Measurements from ENCODE around the gene CTNNA1. TPM values are rescaled to one million over a fixed set of nuclear protein-coding genes. Genes with fewer than 3 reads are reported as not detected.
A peak's percentile ranks its signal among the peaks of the same experiment; 100 is the strongest.

CTNNA1 gene
- total and polyA plus RNA-seq, 2 of the 8 experiments (the other 6 are each of a cell fraction or from before 2014, with no cell fraction given) = 115 to 349 TPM

DNA sequence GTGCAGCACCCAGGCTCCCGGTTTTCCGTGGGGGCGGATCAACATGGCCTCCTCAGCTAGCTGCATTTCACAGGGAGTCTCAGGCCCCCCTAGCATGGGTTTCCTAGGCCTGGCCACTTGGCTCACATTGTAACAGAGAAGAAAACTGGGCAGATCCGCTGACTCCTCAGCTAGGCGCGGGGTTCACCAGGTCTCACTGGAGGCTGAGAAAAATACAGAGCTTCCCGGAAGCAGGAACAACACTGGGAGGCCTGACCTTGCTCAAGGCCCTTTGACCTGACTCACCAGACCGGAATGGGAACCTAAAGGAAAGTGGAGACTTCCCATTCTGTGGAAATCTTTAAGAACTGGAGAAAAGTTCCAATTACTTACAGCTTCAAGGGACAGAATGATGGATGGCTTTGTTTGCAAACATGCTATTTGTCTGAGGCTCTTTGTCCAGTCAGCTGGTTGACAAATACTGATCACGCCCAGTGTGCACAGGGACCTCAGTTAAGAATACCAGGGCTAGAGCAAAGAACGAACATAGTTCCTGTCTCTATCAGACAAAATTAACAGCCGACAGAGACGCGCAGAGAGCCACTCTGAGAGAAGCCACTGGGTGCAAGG lies 210.6 kb downstream of the CTNNA1 start:
- CTCF ChIA-PET (ENCODE audit: partially characterized antibody) = interaction anchor here (0.6 to 4.8 kb wide), 12 partner anchors 9 to 829 kb away, joined by 3 to 39 read pairs (median 4); no protein-coding TSS in a partner anchor
- no peaks in the 10 kb centered on the region for H3K23me2 ChIP-seq (ENCODE audit: low read depth, low read length)
- H3K36me3 ChIP-seq (ENCODE audit: control insufficient read depth in 2 of 4, insufficient read depth in 4 of 4, low read length in 3 of 4) = no peaks in the 10 kb centered on the region
- no peaks in the 10 kb centered on the region for H4K20me1 ChIP-seq (replicated peaks in 1 of 2; ENCODE audit: control insufficient read depth in 1 of 2, insufficient read depth in 2 of 2, low read length in 2 of 2)
- H4K5ac ChIP-seq (ENCODE audit: insufficient read length, low read depth, low read length) = no peak overlapping the region
- 87% methylated on average over 13 of the region's 13 CpGs; no CpG with 5 or more reads in 1 of the 2 experiments for WGBS, 2 experiments (ENCODE audit: extremely low coverage in 1 of 2, insufficient coverage in 1 of 2, insufficient read length in 1 of 2, insufficient replicate concordance in 2 of 2, low coverage in 1 of 2, low lambda C conversion rate in 2 of 2, missing lambda C conversion rate in 1 of 2)
- H3K27me3 ChIP-seq (replicated peaks in 1 of 4; ENCODE audit: control insufficient read depth in 3 of 4, extremely low read depth in 1 of 4, insufficient read depth in 3 of 4, low read length in 3 of 4) = no peaks in the 10 kb centered on the region; a peak in 1 of 7 replicates
- H3K56ac ChIP-seq (replicated peaks; ENCODE audit: insufficient read length, low read depth, low read length) = no peak overlapping the region
- H3K18ac ChIP-seq (ENCODE audit: extremely low read depth, low read length) = no peak overlapping the region
- DNase-seq (ENCODE audit: low read depth in 1 of 2, low spot score in 2 of 2) (no peak), FAIRE-seq (no peak)
- no peak overlapping the region for H2BK20ac ChIP-seq (ENCODE audit: low read length)
- POLR2A ChIA-PET (ENCODE audit: partially characterized antibody) = interaction anchor here (0.8 to 1.6 kb wide), 5 partner anchors 8 to 394 kb away, joined by 3 to 5 read pairs (median 3); no protein-coding TSS in a partner anchor
- no peaks in the 10 kb centered on the region for H3K79me2 ChIP-seq (ENCODE audit: control insufficient read depth in 1 of 2, insufficient read depth in 2 of 2, low read length in 2 of 2)
- no peak overlapping the region for H3K23ac ChIP-seq (ENCODE audit: insufficient read length)
- peaks cover 0 to 15% (median 10%) of the 10 kb centered on the region in 4 experiments for H3K4me1 ChIP-seq (replicated peaks in 1 of 4; ENCODE audit: control insufficient read depth in 3 of 4, insufficient read depth in 4 of 4, low read length in 3 of 4)
- H3K4me3 ChIP-seq (ENCODE audit: extremely low read depth in 1 of 4, insufficient read depth in 2 of 4, low read depth in 3 of 4, low read length in 4 of 4) = no peak overlapping the region
- H4K8ac ChIP-seq (ENCODE audit: extremely low read depth, insufficient read depth, low read length) = peak overlapping the region; percentile 53
- H3K9ac ChIP-seq (replicated peaks in 1 of 4; ENCODE audit: extremely low read depth in 1 of 4, low read depth in 3 of 4, low read length in 3 of 4) = no peak overlapping the region
- no peak overlapping the region for H2BK120ac ChIP-seq (replicated peaks; ENCODE audit: low read depth, low read length)
- H2BK12ac ChIP-seq (ENCODE audit: low read depth, low read length) = no peak overlapping the region
- H2AFZ ChIP-seq (ENCODE audit: low read length) = no peak overlapping the region
- H3K4me2 ChIP-seq (ENCODE audit: insufficient read depth in 1 of 2, low read depth in 2 of 2, low read length in 2 of 2) = no peak overlapping the region
- no peak overlapping the region for H3K14ac ChIP-seq (ENCODE audit: insufficient read length)
- H3K9me3 ChIP-seq (ENCODE audit: insufficient read depth in 2 of 2, low read depth in 1 of 2, low read length in 1 of 2) = no peaks in the 10 kb centered on the region
- no peak overlapping the region for H2BK15ac ChIP-seq (ENCODE audit: low read length)
- no peak overlapping the region for H3K4ac ChIP-seq (replicated peaks; ENCODE audit: insufficient read length, low read depth, low read length)
- H3K79me1 ChIP-seq (ENCODE audit: low read depth, low read length) = no peaks in the 10 kb centered on the region
- no peak overlapping the region for H4K91ac ChIP-seq (replicated peaks; ENCODE audit: insufficient read length, low read length)
- no peak overlapping the region for H2AK5ac ChIP-seq (ENCODE audit: low read depth, low read length)
- no peak overlapping the region for H2BK5ac ChIP-seq (ENCODE audit: low read depth, low read length)
- H3K27ac ChIP-seq (ENCODE audit: low read depth, low read length) = no peak overlapping the region
- TF ChIP-seq SP2 (IDR thresholded peaks at IDR 0.05; ENCODE audit: low read length) = no peak
- TF ChIP-seq KDM1A (IDR thresholded peaks at IDR 0.05; ENCODE audit: borderline replicate concordance, low read length) = no peak
- TF ChIP-seq PHF8 (conservative IDR thresholded peaks at IDR 0.05; ENCODE audit: low read depth, low read length) = no peak
- TF ChIP-seq, protein P1, sequence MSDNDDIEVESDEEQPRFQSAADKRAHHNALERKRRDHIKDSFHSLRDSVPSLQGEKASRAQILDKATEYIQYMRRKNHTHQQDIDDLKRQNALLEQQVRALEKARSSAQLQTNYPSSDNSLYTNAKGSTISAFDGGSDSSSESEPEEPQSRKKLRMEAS (IDR thresholded peaks at IDR 0.05) = no peak
- no peak for TF ChIP-seq EZH2 (IDR thresholded peaks at IDR 0.05; ENCODE audit: low read depth, low read length, severe bottlenecking)
- TF ChIP-seq BRCA1 (IDR thresholded peaks at IDR 0.05; ENCODE audit: low read depth, low read length) = no peak
- TF ChIP-seq POU5F1 (IDR thresholded peaks at IDR 0.05; ENCODE audit: low read depth, low read length) = no peak
- TF ChIP-seq, protein P2, sequence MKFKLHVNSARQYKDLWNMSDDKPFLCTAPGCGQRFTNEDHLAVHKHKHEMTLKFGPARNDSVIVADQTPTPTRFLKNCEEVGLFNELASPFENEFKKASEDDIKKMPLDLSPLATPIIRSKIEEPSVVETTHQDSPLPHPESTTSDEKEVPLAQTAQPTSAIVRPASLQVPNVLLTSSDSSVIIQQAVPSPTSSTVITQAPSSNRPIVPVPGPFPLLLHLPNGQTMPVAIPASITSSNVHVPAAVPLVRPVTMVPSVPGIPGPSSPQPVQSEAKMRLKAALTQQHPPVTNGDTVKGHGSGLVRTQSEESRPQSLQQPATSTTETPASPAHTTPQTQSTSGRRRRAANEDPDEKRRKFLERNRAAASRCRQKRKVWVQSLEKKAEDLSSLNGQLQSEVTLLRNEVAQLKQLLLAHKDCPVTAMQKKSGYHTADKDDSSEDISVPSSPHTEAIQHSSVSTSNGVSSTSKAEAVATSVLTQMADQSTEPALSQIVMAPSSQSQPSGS (IDR thresholded peaks at IDR 0.05; ENCODE audit: low read length) = no peak
- no peak for TF ChIP-seq RBBP5 (IDR thresholded peaks at IDR 0.05; ENCODE audit: borderline replicate concordance, low read depth, low read length)
- TF ChIP-seq NRF1 (IDR thresholded peaks at IDR 0.05; ENCODE audit: low read depth, low read length) = no peak
- TF ChIP-seq JUN (IDR thresholded peaks at IDR 0.05; ENCODE audit: low read depth, low read length) = no peak
- no peak for TF ChIP-seq POLR2A (IDR thresholded peaks at IDR 0.05; ENCODE audit: control extremely low read depth in 1 of 2, low read depth in 2 of 2, low read length in 2 of 2)
